Measurements from ENCODE around the gene GRM3.

Gene GRM3

GRCh38 chr7:86904949-86905834, 261.5 kb downstream of the GRM3 start:
- no peak overlapping the region for H3K4me3 ChIP-seq (ENCODE audit: low read depth, low read length)
- peak; percentile 66 for TF ChIP-seq CTCF (IDR thresholded peaks at IDR 0.05; ENCODE audit: insufficient read depth, low read depth, low read length, missing control alignments)
- peak; percentile 44 for DNase-seq (ENCODE audit: low read depth)

GRCh38 chr7:86908948-86909347, 265.2 kb downstream of the GRM3 start:
- TF ChIP-seq CTCF (IDR thresholded peaks at IDR 0.05; ENCODE audit: insufficient read depth, low read depth, low read length, missing control alignments), result no peak
- H3K4me3 ChIP-seq (ENCODE audit: low read depth, low read length), result no peak overlapping the region
- no peak for DNase-seq (ENCODE audit: low read depth)

DNA sequence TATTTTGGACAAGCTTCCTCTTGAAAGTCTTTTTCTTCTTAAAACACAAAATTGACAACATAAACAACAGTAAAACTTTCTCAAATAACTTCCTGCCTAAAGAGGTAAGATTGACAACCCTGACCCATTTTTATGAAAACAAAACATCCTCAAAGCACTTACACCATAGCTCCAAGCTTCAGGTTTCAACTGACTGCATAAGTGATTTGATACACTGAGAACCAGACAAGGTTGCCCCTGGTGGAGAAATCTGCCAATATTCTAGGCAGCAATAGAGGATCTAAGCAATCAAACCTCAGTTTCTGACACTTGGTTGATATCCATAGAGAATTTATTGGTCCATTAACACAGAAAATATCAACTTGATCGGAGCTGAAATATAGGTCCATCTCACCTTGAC, 267.9 kb downstream of the GRM3 start:
- no peak overlapping the region for H3K4me3 ChIP-seq (ENCODE audit: low read depth, low read length)
- peak; percentile 13 for TF ChIP-seq CTCF (IDR thresholded peaks at IDR 0.05; ENCODE audit: insufficient read depth, low read depth, low read length, missing control alignments)
- peak; percentile 9 for DNase-seq (ENCODE audit: low read depth)

DNA sequence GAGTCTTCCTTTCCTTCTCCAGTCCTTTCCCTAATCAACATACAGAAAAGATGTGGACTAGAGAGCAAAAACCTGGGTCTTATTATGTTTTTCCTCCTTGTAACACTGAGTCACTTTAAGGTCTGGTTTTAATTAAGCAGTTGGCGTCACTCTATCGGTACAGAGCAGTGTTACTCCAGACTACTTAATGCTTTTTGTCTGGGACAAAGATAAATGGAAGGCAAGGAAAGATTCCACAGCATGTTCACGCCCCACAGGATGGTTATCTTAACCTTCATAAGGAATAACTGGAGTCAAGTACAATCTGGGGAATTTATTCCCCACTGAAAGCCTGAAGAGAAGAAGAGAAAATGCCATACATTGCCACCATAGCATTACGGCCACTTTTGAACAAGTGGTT, 270.0 kb downstream of the GRM3 start:
- no peak for DNase-seq (ENCODE audit: low read depth)
- no peak for TF ChIP-seq CTCF (IDR thresholded peaks at IDR 0.05; ENCODE audit: insufficient read depth, low read depth, low read length, missing control alignments)
- no peak overlapping the region for H3K4me3 ChIP-seq (ENCODE audit: low read depth, low read length)
